Psoas muscle (tissue), 8 donors: ENCODE measurements around the gene ZFYVE19. TPM values are rescaled to one million over a fixed set of nuclear protein-coding genes. Genes with fewer than 3 reads are reported as not detected.

Experiments
- ATAC-seq, 4 donors: fragments of 200-7000 bp; cut with Tn5 transposase; one replicate each; pipeline ENCODE4 v1.9.1; 2020; ENCODE audit warnings: moderate library complexity in 3 of 4, mild to moderate bottlenecking in 2 of 4
- DNase-seq, 2 donors: peaks; one replicate each; pipeline ENCODE4 v3.0.0-alpha.2; 2020
- H3K27ac ChIP-seq: fragments of 200-600 bp; one replicate; pipeline ENCODE4 v1.8.0; 2022
- H3K27me3 ChIP-seq, 3 donors: fragments of 200-600 bp in 1 of 3; one replicate each; pipeline versions ENCODE4 v1.6.1 to v1.8.0; 2013 to 2022; ENCODE audit warnings: low read length in 2 of 3, mild to moderate bottlenecking in 2 of 3, moderate library complexity in 1 of 3; ENCODE audit not compliant: insufficient read depth in 3 of 3
- H3K36me3 ChIP-seq, 2 donors: fragments of 200-600 bp in 1 of 2; one replicate each; pipeline versions ENCODE4 v1.6.1 to v1.8.0; 2013 to 2022; ENCODE audit warnings: low read depth in 1 of 2, mild to moderate bottlenecking in 1 of 2, moderate library complexity in 1 of 2; ENCODE audit not compliant: insufficient read depth in 1 of 2
- H3K4me1 ChIP-seq: fragments of 200-600 bp; one replicate; pipeline ENCODE4 v1.8.0; 2022
- H3K4me3 ChIP-seq: fragments of 200-600 bp; one replicate; pipeline ENCODE4 v1.8.0; 2022; ENCODE audit warnings: mild to moderate bottlenecking
- H3K9me3 ChIP-seq: fragments of 200-600 bp; one replicate; pipeline ENCODE4 v1.8.0; 2022
- CTCF ChIP-seq: fragments of 200-600 bp; IDR thresholded peaks from one replicate; pipeline ENCODE4 v1.8.0; 2022; ENCODE audit warnings: antibody characterized with exemption
- WGBS, 3 donors: extraction: QIAGEN DNeasy Blood & Tissue Kit; methylation state at CpG; one replicate each; pipeline versions ENCODE4 v1.1.6 to v1.1.7; 2013; 5-methylcytosine and 5-hydroxymethylcytosine counted together
- intact Hi-C, 2 donors: fragments of 100-400 bp; cut with DNase I; formaldehyde crosslinking; loops; one replicate each; pipeline versions ENCODE4 v1.11.0 to v1.14.2; 2022
- long read RNA-seq, 2 donors: library from polyadenylated mRNA; unstranded; transcript quantifications; one replicate each; pipeline ENCODE4 v2.0.0, GENCODE V29; 2021
- polyA plus RNA-seq, 3 donors: library from polyadenylated mRNA; stranded (reverse); fragments of 200-250 nt; gene quantifications; one replicate each; pipeline ENCODE4 v1.2.3, GENCODE V29; 2013
- total RNA-seq, 4 donors: library from RNA; stranded (reverse); fragmentation: NEBNext Ultra II Directional in 2 of 4; extraction: Animal tissue kit (Norgen Biotek cat#: 25700) in 2 of 4; gene quantifications; one replicate each; pipeline versions ENCODE4 v1.2.1 to v1.2.4, GENCODE V29; 2021 to 2023
- donor health status: healthy with polysubstance abuse.
- donor health status: DM: no; HTN: no; CAD: no; lungs with moderate emphysema.
- donor health status: Bipolar disorder and iron deficiency.
- donor health status: healthy.
- donor health status: DM: yes; HTN: yes; CAD: no.
- donor health status: DM: no; HTN: no; CAD: no.
- donor health status: DM: no; HTN: no; CAD: no.
- donor health status: DM: yes; HTN: yes; CAD: no.

ZFYVE19 gene
- total RNA-seq (10 to 100 TPM in 2 of 4 donors, 1 to 10 TPM in 2; 9.1 to 12.4 (median 10.8) TPM), polyA plus RNA-seq (10 to 100 TPM; 16.9 to 31.5 (median 25.4) TPM)
- long read RNA-seq, donor 1, transcript ZFYVE19-203 (11 exons, 2,775 nt): major isoform, 6 of 15 reads
- long read RNA-seq, donor 1, partial matches to known transcripts: 3 of 15 reads
- long read RNA-seq, donor 1, other reads (novel, unspliced or antisense): 3 of 15 reads
- long read RNA-seq, donor 2, transcript ZFYVE19-203 (11 exons, 2,775 nt): major isoform, 9 of 22 reads
- long read RNA-seq, donor 2, partial matches to known transcripts: 4 of 22 reads
- long read RNA-seq, donor 2, other reads (novel, unspliced or antisense): 5 of 22 reads

DNA sequence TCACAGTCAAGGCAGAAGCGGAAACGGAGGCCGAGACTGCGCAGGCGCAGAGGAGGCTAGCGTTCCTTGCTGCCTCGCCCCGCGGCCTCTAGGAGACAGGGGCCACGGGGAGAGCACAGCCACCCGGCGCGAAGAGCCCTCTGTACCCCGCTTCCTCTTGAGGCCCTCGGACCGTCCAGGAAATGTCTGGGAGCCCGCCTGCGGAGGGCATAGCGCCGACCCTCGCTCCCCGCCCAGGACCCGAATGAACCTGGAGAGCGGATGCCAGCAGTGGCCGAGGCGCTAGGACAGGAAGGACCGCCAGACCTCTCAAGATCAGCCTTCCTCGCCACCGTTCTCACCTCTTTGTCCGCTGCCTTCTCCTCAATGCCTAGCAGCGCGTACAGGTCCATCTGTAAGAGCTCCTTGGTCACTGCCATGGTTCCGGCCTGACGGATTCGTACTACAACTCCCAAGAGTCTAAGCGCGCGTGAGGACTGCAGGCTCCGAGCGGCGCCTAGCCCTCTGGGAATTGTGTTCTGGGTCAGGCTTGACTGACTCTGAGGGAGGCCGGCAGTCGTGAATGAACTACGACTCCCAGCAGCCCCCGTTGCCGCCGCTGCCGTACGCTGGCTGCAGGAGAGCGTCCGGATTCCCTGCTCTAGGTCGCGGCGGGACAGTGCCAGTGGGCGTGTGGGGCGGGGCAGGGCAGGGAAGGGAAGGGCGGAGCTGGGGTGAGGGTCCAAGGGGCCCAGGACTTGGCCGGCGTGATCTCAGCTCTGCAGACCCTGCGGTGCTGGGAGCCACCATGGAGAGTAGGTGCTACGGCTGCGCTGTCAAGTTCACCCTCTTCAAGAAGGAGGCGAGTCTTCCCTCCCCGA is at the start of gene ZFYVE19, which contains the start of gene DNAJC17:
TSS of gene ZFYVE19 (plus strand) at position 62 of the 860 bp plus-strand sequence. CDS start at position 563, 501 bp downstream.
TSS of gene DNAJC17 (minus strand) at position 446 of the 860 bp plus-strand sequence. CDS start at position 419, 27 bp downstream.
- DNase-seq (peak; percentile 97 to 98), ATAC-seq (peak; percentile 99)
- H3K36me3 ChIP-seq: peaks cover 2 to 33% of the 10 kb centered on the region in 2 donors
- H3K27me3 ChIP-seq: no peaks in the 10 kb centered on the region
- intact Hi-C loops: loop anchor here in 1 of 2 donors (10.0 kb wide), 1 partner anchor 52 kb away; the partner anchor contains the start of gene RMDN3
- TF ChIP-seq CTCF: no peak
- H3K9me3 ChIP-seq: no peaks in the 10 kb centered on the region
- H3K4me3 ChIP-seq: peak within 1 kb of the TSS; percentile 87
- peaks cover 21% of the 10 kb centered on the region for H3K4me1 ChIP-seq
- WGBS, 3 donors: 0% methylated on average over 49 to 64 of the region's 64 CpGs
- H3K27ac ChIP-seq: peak within 1 kb of the TSS; percentile 96

DNA sequence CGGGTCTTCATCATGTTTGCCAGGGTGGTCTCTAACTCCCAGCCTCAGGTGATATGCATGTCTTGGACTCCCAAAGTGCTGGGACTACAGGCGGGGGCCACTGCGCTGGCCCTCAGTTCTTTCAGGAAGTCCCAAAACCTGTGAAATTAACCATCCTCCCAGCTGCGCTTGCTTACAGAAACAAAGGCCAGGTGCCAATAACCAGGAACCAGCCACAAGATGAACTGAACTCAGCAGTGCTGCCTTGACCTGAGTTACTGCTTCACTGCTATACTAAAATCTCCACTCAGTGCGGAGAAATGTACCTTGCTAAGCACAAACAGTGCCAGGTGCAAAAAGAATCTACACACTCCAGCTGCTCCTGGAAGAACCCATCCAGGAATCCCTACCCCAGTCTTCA is 46.9 kb upstream of the ZFYVE19 start:
- Histone ChIP-seq H3K27ac (no peak overlapping the region), H3K4me1 (peaks cover 15% of the 10 kb centered on the region), H3K27me3 (no peaks in the 10 kb centered on the region), H3K9me3 (no peaks in the 10 kb centered on the region), H3K36me3 (no peaks in the 10 kb centered on the region), H3K4me3 (no peak overlapping the region)
- DNase-seq (no peak), ATAC-seq (no peak)
- no peak for TF ChIP-seq CTCF
- intact Hi-C loops: loop anchor here in 1 of 2 donors (10.0 kb wide), 1 partner anchor 45 kb away; the partner anchor contains the start of genes DNAJC17 and ZFYVE19
- 90 to 93% (median 91%) methylated on average over 5 of the region's 5 CpGs for WGBS, 3 donors

- peaks cover 0 to 10% of the 10 kb centered on the region in 2 donors for H3K36me3 ChIP-seq
- peak overlapping the region; percentile 76 for H3K27ac ChIP-seq
- H3K27me3 ChIP-seq: no peaks in the 10 kb centered on the region
- intact Hi-C loops: no loop called here
- no peaks in the 10 kb centered on the region for H3K9me3 ChIP-seq
- DNase-seq (peak; percentile 72 to 81), ATAC-seq (peak; percentile 21 to 37 (median 32))
- H3K4me3 ChIP-seq: peak overlapping the region; percentile 71
- TF ChIP-seq CTCF: no peak
- 27 to 31% (median 30%) methylated on average over 54 to 55 of the region's 55 CpGs for WGBS, 3 donors
- H3K4me1 ChIP-seq: peaks cover 16% of the 10 kb centered on the region
Observed at GRCh38 chr15:40762919-40763800, 43.7 kb upstream of the ZFYVE19 start.
